WTC11 (cell line): Measurements from ENCODE around the gene SLC35F5.

ENCODE experiments used
- EMX1 ChIP-seq: fragments of 250-450 bp; sonication (Bioruptor Pico); IDR thresholded peaks from 2 replicates; pipeline ENCODE4 v1.8.0; 2021; ENCODE audit warnings: mild to moderate bottlenecking
- NFE2L1 ChIP-seq: sonication (generic); formaldehyde crosslinking; IDR thresholded peaks from 2 replicates; pipeline ENCODE4 v1.8.1; 2023; ENCODE audit warnings: missing genetic modification reagents
- OVOL2 ChIP-seq: fragments of 250-450 bp; sonication (Bioruptor Pico); IDR thresholded peaks from 2 replicates; pipeline ENCODE4 v1.9.0; 2021; ENCODE audit warnings: mild to moderate bottlenecking, borderline replicate concordance
- SP1 ChIP-seq: sonication (generic); formaldehyde crosslinking; conservative IDR thresholded peaks from 2 replicates; pipeline ENCODE4 v1.8.1; 2022; ENCODE audit warnings: missing genetic modification reagents
- TF ChIP-seq, protein P1 (sequence below): sonication (generic); formaldehyde crosslinking; IDR thresholded peaks from 2 replicates; pipeline ENCODE4 v1.8.0; 2022; ENCODE audit warnings: mild to moderate bottlenecking, missing genetic modification reagents
- TF ChIP-seq, protein P2 (sequence below): sonication (generic); formaldehyde crosslinking; IDR thresholded peaks from 2 replicates; pipeline ENCODE4 v1.8.0; 2023; ENCODE audit warnings: missing genetic modification reagents

DNA sequence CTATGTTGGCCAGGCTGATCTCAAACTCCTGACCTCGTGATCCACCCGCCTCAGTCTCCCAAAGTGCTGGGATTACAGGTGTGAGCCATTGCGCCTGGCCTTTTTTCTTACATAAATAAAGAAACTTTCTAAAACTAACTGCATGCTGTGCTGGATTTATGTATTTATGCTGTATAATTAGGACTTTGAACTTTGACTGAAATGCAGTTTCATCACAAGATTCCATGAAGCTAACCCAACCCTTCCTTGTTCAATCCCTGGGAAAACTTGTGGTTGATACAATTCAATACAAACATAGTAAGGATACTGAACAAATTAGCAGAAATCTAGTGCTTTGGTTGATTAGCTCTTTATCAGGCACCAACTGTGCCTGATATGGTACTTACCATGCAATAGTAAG lies 20.9 kb upstream of the SLC35F5 start:
- TF ChIP-seq, protein P1, sequence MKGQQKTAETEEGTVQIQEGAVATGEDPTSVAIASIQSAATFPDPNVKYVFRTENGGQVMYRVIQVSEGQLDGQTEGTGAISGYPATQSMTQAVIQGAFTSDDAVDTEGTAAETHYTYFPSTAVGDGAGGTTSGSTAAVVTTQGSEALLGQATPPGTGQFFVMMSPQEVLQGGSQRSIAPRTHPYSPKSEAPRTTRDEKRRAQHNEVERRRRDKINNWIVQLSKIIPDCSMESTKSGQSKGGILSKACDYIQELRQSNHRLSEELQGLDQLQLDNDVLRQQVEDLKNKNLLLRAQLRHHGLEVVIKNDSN = no peak
- TF ChIP-seq NFE2L1 (CRISPR knock-in tag) (no peak), SP1 (CRISPR knock-in tag) (no peak), OVOL2 (no peak), EMX1 (CRISPR knock-in tag) (no peak)
- TF ChIP-seq, protein P2, sequence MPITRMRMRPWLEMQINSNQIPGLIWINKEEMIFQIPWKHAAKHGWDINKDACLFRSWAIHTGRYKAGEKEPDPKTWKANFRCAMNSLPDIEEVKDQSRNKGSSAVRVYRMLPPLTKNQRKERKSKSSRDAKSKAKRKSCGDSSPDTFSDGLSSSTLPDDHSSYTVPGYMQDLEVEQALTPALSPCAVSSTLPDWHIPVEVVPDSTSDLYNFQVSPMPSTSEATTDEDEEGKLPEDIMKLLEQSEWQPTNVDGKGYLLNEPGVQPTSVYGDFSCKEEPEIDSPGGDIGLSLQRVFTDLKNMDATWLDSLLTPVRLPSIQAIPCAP (CRISPR knock-in tag) = no peak
